GM18505 (cell line): ENCODE measurements around the gene VPS35.

ENCODE experiments used
- ATAC-seq: cut with Tn5 transposase; IDR thresholded peaks from one replicate; pipeline ENCODE4 v1.9.1; 2021; ENCODE audit not compliant: unreplicated experiment
- POLR2A ChIP-seq: IDR thresholded peaks from 4 replicates; pipeline ENCODE4 v1.6.1; 2011; ENCODE audit warnings: borderline replicate concordance; ENCODE audit not compliant: insufficient read depth, insufficient read length; ENCODE audit errors: extremely low read depth

The VPS35 gene

GRCh38 chr16:46721885-46722284 lies 32.9 kb upstream of the VPS35 start:
- ATAC-seq, result no peak
- TF ChIP-seq POLR2A, result no peak

GRCh38 chr16:46720619-46721018 lies 31.6 kb upstream of the VPS35 start:
- no peak for TF ChIP-seq POLR2A
- no peak for ATAC-seq

GRCh38 chr16:46719528-46719927 lies 30.6 kb upstream of the VPS35 start:
- TF ChIP-seq POLR2A, result no peak
- no peak for ATAC-seq

GRCh38 chr16:46718214-46718613 lies 29.2 kb upstream of the VPS35 start:
- TF ChIP-seq POLR2A, result no peak
- ATAC-seq, result no peak

GRCh38 chr16:46717692-46718091 lies 28.7 kb upstream of the VPS35 start:
- ATAC-seq, result no peak
- TF ChIP-seq POLR2A, result no peak

GRCh38 chr16:46715769-46716305 lies 26.9 kb upstream of the VPS35 start:
- no peak for ATAC-seq
- no peak for TF ChIP-seq POLR2A

- ATAC-seq, result no peak
- TF ChIP-seq POLR2A, result no peak
These were observed 26.0 kb upstream of the VPS35 start for GRCh38 chr16:46714797-46715591.

- no peak for ATAC-seq
- no peak for TF ChIP-seq POLR2A
These were observed 24.7 kb upstream of the VPS35 start for GRCh38 chr16:46713634-46714033.

GRCh38 chr16:46712911-46713310 lies 23.9 kb upstream of the VPS35 start:
- ATAC-seq, result no peak
- no peak for TF ChIP-seq POLR2A

GRCh38 chr16:46711106-46712058 lies 22.4 kb upstream of the VPS35 start:
- ATAC-seq, result no peak
- TF ChIP-seq POLR2A, result no peak

- no peak for TF ChIP-seq POLR2A
- ATAC-seq, result no peak
These were observed 20.6 kb upstream of the VPS35 start for GRCh38 chr16:46709469-46710005.

GRCh38 chr16:46706642-46707041 lies 17.7 kb upstream of the VPS35 start:
- ATAC-seq, result no peak
- no peak for TF ChIP-seq POLR2A

- TF ChIP-seq POLR2A, result no peak
- no peak for ATAC-seq
These were observed 13.1 kb upstream of the VPS35 start for GRCh38 chr16:46702030-46702429.
